HUDEP-2 (cell line): ENCODE data around the gene KRT76.
"Not testable (repeated sequence)": the region's sequence is repeated elsewhere in the genome, so short reads cannot be mapped to it uniquely, and the experiment has no call there.

Source experiments
- DNase-seq, 76 experiments: peaks; one replicate each; lab custom pipeline; 2025; ENCODE audit not compliant: unreplicated experiment in 76 of 76; lab: John Stamatoyannopoulos, UW

The KRT76 gene

GRCh38 chr12:52765702-52766101 lies 11.4 kb downstream of the KRT76 start:
- no peak for DNase-seq

- no peak for DNase-seq
These were observed 13.2 kb downstream of the KRT76 start for GRCh38 chr12:52763991-52764390.

- no peak for DNase-seq
These were observed 14.0 kb downstream of the KRT76 start for GRCh38 chr12:52763036-52763659.

- no peak for DNase-seq
These were observed 15.3 kb downstream of the KRT76 start for GRCh38 chr12:52761802-52762201.

- DNase-seq = not testable (repeated sequence)
These were observed 15.9 kb downstream of the KRT76 start for GRCh38 chr12:52761218-52761617.

- no peak for DNase-seq
These were observed 16.5 kb downstream of the KRT76 start for GRCh38 chr12:52760623-52761022.

GRCh38 chr12:52759695-52760094 lies 17.4 kb downstream of the KRT76 start:
- DNase-seq = peak in 7 of 76 experiments; percentile 1 to 36 (median 3)

GRCh38 chr12:52759218-52759617 lies 17.9 kb downstream of the KRT76 start:
- DNase-seq = no peak

GRCh38 chr12:52757449-52758176 lies 19.5 kb downstream of the KRT76 start:
- DNase-seq = no peak

- DNase-seq = no peak
These were observed 20.7 kb downstream of the KRT76 start for GRCh38 chr12:52756281-52756960.

- DNase-seq = no peak
These were observed 21.6 kb downstream of the KRT76 start for GRCh38 chr12:52755533-52755932.

- no peak for DNase-seq
These were observed 23.0 kb downstream of the KRT76 start for GRCh38 chr12:52754135-52754534.

- DNase-seq = no peak
These were observed 23.9 kb downstream of the KRT76 start for GRCh38 chr12:52753283-52753682.

- DNase-seq = no peak
These were observed 24.6 kb downstream of the KRT76 start for GRCh38 chr12:52752516-52752915.

- no peak for DNase-seq
These were observed 25.4 kb downstream of the KRT76 start for GRCh38 chr12:52751795-52752194.

GRCh38 chr12:52750532-52750931 lies 26.6 kb downstream of the KRT76 start:
- DNase-seq = not testable (repeated sequence)

- DNase-seq = no peak
These were observed 27.3 kb downstream of the KRT76 start for GRCh38 chr12:52749827-52750226.

GRCh38 chr12:52748578-52748977 lies 28.6 kb downstream of the KRT76 start:
- no peak for DNase-seq

GRCh38 chr12:52745554-52745953 lies 31.6 kb downstream of the KRT76 start:
- no peak for DNase-seq

GRCh38 chr12:52744493-52745156 lies 32.5 kb downstream of the KRT76 start:
- no peak for DNase-seq

- DNase-seq = peak in 1 of 76 experiments; percentile 5
These were observed 34.2 kb downstream of the KRT76 start for GRCh38 chr12:52742822-52743457.
